SK-N-DZ (cell line): ENCODE measurements around the gene BRK1. TPM values are rescaled to one million over a fixed set of nuclear protein-coding genes. Genes with fewer than 3 reads are reported as not detected.
"Not testable (repeated sequence)": the region's sequence is repeated elsewhere in the genome, so short reads cannot be mapped to it uniquely, and the experiment has no call there.

ENCODE experiments used
- DNase-seq: peaks from one replicate; pipeline ENCODE4 v3.0.0-alpha.2; 2015; ENCODE audit warnings: low spot score
- polyA plus RNA-seq, 2 experiments: library from polyadenylated mRNA; depleted of rRNA; stranded (reverse); fragments of >200 nt; gene quantifications; 2 replicates each; pipeline ENCODE4 v1.2.3, GENCODE V29; 2014

Gene BRK1
- polyA plus RNA-seq (2014; cell fraction: cytosol; rRNA removed), result 154 and 159 TPM in 2 replicates
- polyA plus RNA-seq (2014; cell fraction: nucleus; rRNA removed), result 49.6 and 92.9 TPM in 2 replicates

GRCh38 chr3:10115326-10116137 lies at the start of gene BRK1:
TSS of gene BRK1 (plus strand) at chr3:10115675. CDS start at chr3:10115702, 27 bp downstream.
- DNase-seq, result peak; percentile 99

GRCh38 chr3:10070077-10070476 lies 45.4 kb upstream of the BRK1 start:
- not testable (repeated sequence) for DNase-seq

- no peak for DNase-seq
Measured at GRCh38 chr3:10074666-10075065, 40.8 kb upstream of the BRK1 start.

- DNase-seq, result no peak
Measured at GRCh38 chr3:10081871-10082270, 33.6 kb upstream of the BRK1 start.

- DNase-seq, result no peak
Measured at GRCh38 chr3:10085738-10086137, 29.7 kb upstream of the BRK1 start.

- DNase-seq, result no peak
Measured at GRCh38 chr3:10088256-10088655, 27.2 kb upstream of the BRK1 start.

- DNase-seq, result no peak
Measured at GRCh38 chr3:10090179-10090578, 25.3 kb upstream of the BRK1 start.

GRCh38 chr3:10090774-10091173 lies 24.7 kb upstream of the BRK1 start:
- not testable (repeated sequence) for DNase-seq

- not testable (repeated sequence) for DNase-seq
Measured at GRCh38 chr3:10091387-10091786, 24.1 kb upstream of the BRK1 start.

- no peak for DNase-seq
Measured at GRCh38 chr3:10093678-10094077, 21.8 kb upstream of the BRK1 start.

GRCh38 chr3:10099041-10099440 lies 16.4 kb upstream of the BRK1 start:
- DNase-seq, result no peak

- no peak for DNase-seq
Measured at GRCh38 chr3:10106919-10107318, 8.6 kb upstream of the BRK1 start.

- DNase-seq, result no peak
Measured at GRCh38 chr3:10108091-10108490, 7.4 kb upstream of the BRK1 start, which contains the start of gene FANCD2OS. TSS of gene FANCD2OS (minus strand) at chr3:10108255. CDS start at chr3:10104774, 3,481 bp downstream.

GRCh38 chr3:10116138-10116460 lies 624 bp downstream of the BRK1 start:
- no peak for DNase-seq

GRCh38 chr3:10116928-10117327 lies 1.5 kb downstream of the BRK1 start:
- no peak for DNase-seq

GRCh38 chr3:10119376-10119775 lies 3.9 kb downstream of the BRK1 start:
- no peak for DNase-seq

GRCh38 chr3:10121064-10121463 lies 5.6 kb downstream of the BRK1 start:
- DNase-seq, result no peak

- DNase-seq, result no peak
Measured at GRCh38 chr3:10122724-10123123, 7.2 kb downstream of the BRK1 start.

GRCh38 chr3:10135872-10136271 lies 20.4 kb downstream of the BRK1 start:
- DNase-seq, result not testable (repeated sequence)

GRCh38 chr3:10136426-10137005 lies 21.0 kb downstream of the BRK1 start:
- no peak for DNase-seq

- no peak for DNase-seq
Measured at GRCh38 chr3:10137178-10137577, 21.7 kb downstream of the BRK1 start.

GRCh38 chr3:10140996-10141546 lies 25.6 kb downstream of the BRK1 start:
- DNase-seq, result no peak
